ENCODE measurements around the gene MRPL21.

- TF ChIP-seq EZH2 (IDR thresholded peaks at IDR 0.05; ENCODE audit: insufficient read depth, poor library complexity, severe bottlenecking) (no peak), EZH2phosphoT487 (IDR thresholded peaks at IDR 0.05; ENCODE audit: insufficient read depth, low read depth) (no peak)
Measured at GRCh38 chr11:68872216-68873003, 31.2 kb downstream of the MRPL21 start.

All from GM23248 (cell line).